Neural cell (in vitro differentiated cells): ENCODE results near the gene NPFFR1.

Experiments
- EP300 ChIP-seq: fragments of 450-650 bp; conservative IDR thresholded peaks from 2 replicates; pipeline ENCODE4 v1.6.1; 2014; ENCODE audit warnings: antibody characterized with exemption, mild to moderate bottlenecking, moderate library complexity; ENCODE audit not compliant: poor library complexity, severe bottlenecking
- EZH2 ChIP-seq: fragments of 200-600, 300-800 bp; shearing (Covaris generic), sonication (generic); IDR thresholded peaks from 2 replicates; pipeline ENCODE4 v1.6.1; 2014; ENCODE audit warnings: antibody characterized with exemption, low read length, borderline replicate concordance, mild to moderate bottlenecking; ENCODE audit not compliant: insufficient read depth, poor library complexity, severe bottlenecking
- MXI1 ChIP-seq: fragments of 450-650 bp; conservative IDR thresholded peaks from 2 replicates; pipeline ENCODE4 v1.6.1; 2014; ENCODE audit warnings: antibody characterized with exemption, mild to moderate bottlenecking; ENCODE audit not compliant: poor library complexity, severe bottlenecking
- POLR2AphosphoS5 ChIP-seq: IDR thresholded peaks from 2 replicates; pipeline ENCODE4 v1.6.1; 2012
- RAD21 ChIP-seq: fragments of 450-650 bp; conservative IDR thresholded peaks from 2 replicates; pipeline ENCODE4 v1.6.1; 2014; ENCODE audit warnings: antibody characterized with exemption, mild to moderate bottlenecking, moderate library complexity
- TAF1 ChIP-seq: IDR thresholded peaks from 2 replicates; pipeline ENCODE4 v1.6.1; 2012; ENCODE audit warnings: low read depth
- TF ChIP-seq, protein P1 (sequence below): fragments of 450-650 bp; IDR thresholded peaks from 2 replicates; pipeline ENCODE4 v1.5.1; 2014; ENCODE audit warnings: antibody characterized with exemption, mild to moderate bottlenecking, moderate library complexity; ENCODE audit not compliant: poor library complexity, severe bottlenecking

GRCh38 chr10:70223728-70224127 is 60.1 kb downstream of the NPFFR1 start:
- TF ChIP-seq, protein P1, sequence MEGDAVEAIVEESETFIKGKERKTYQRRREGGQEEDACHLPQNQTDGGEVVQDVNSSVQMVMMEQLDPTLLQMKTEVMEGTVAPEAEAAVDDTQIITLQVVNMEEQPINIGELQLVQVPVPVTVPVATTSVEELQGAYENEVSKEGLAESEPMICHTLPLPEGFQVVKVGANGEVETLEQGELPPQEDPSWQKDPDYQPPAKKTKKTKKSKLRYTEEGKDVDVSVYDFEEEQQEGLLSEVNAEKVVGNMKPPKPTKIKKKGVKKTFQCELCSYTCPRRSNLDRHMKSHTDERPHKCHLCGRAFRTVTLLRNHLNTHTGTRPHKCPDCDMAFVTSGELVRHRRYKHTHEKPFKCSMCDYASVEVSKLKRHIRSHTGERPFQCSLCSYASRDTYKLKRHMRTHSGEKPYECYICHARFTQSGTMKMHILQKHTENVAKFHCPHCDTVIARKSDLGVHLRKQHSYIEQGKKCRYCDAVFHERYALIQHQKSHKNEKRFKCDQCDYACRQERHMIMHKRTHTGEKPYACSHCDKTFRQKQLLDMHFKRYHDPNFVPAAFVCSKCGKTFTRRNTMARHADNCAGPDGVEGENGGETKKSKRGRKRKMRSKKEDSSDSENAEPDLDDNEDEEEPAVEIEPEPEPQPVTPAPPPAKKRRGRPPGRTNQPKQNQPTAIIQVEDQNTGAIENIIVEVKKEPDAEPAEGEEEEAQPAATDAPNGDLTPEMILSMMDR, result no peak
- no peak for TF ChIP-seq MXI1
- no peak for TF ChIP-seq RAD21
- TF ChIP-seq EZH2, result no peak
- no peak for TF ChIP-seq TAF1
- no peak for TF ChIP-seq POLR2AphosphoS5
- TF ChIP-seq EP300, result no peak
